K562 (cell line): ENCODE data around the gene EAF1. TPM values are rescaled to one million over a fixed set of nuclear protein-coding genes. Genes with fewer than 3 reads are reported as not detected.

Source experiments
- ATAC-seq: fragments of 200-7000 bp; cut with Tn5 transposase; 3 replicates; pipeline ENCODE4 v1.9.1; 2020; ENCODE audit warnings: moderate library complexity
- BruUV-seq: library from RNA; stranded (reverse); fragments of 400-500 nt; replicated peaks from 2 replicates; lab custom pipeline; 2021; lab: Mats Ljungman, UMichigan
- CTCF ChIA-PET: fragments of 300-600 bp; formaldehyde crosslinking; extraction: SDS; loops from one replicate; lab custom pipeline; 2021; ENCODE audit warnings: low intra/inter-chr PET ratio; lab: Yijun Ruan, JAX
- POLR2A ChIA-PET: fragments of 300-600, 350-650 bp; sonication (Branson Sonifier 250); formaldehyde crosslinking; extraction: SDS; loops from one replicate; lab custom pipeline; 2021; ENCODE audit warnings: antibody characterized with exemption, inconsistent platforms; lab: Yijun Ruan, JAX
- DNase-seq, 4 experiments: peaks; one replicate each; pipeline versions ENCODE4 v3.0.0 to v3.0.0-alpha.2; 2011 to 2018; ENCODE audit warnings: low spot score in 3 of 4, mixed read lengths in 3 of 4; ENCODE audit errors: extremely low read depth in 1 of 4
- FAIRE-seq: peaks from 2 replicates; lab custom pipeline; 2011; peaks lifted over from hg19 to GRCh38; lab: Jason Lieb, UNC
- H2AFZ ChIP-seq: 2 replicates; pipeline ENCODE4 v1.6.0; 2011; ENCODE audit warnings: low read depth, low read length, control low read depth, inconsistent platforms
- H3K27ac ChIP-seq: fragments of 200-600 bp; 3 replicates; pipeline ENCODE4 v1.8.0; 2011; ENCODE audit warnings: low read depth, mild to moderate bottlenecking, control low read depth, inconsistent platforms, low read length, moderate library complexity, mixed read lengths; ENCODE audit errors: extremely low read depth
- H3K27me3 ChIP-seq, 2 experiments: fragments of 300-600 bp in 1 of 2; 2 replicates in 1 of 2; 3 replicates in 1 of 2; pipeline versions ENCODE4 v1.6.0 to v1.8.0; 2011; ENCODE audit warnings: inconsistent platforms in 2 of 2, low read length in 2 of 2, mild to moderate bottlenecking in 1 of 2, mixed read lengths in 1 of 2, moderate library complexity in 1 of 2; ENCODE audit not compliant: control insufficient read depth in 2 of 2, insufficient read depth in 2 of 2
- H3K36me3 ChIP-seq: fragments of 300-600 bp; 3 replicates; pipeline ENCODE4 v1.8.0; 2011; ENCODE audit warnings: mild to moderate bottlenecking, low read length, inconsistent platforms; ENCODE audit not compliant: control insufficient read depth, insufficient read depth
- H3K4me1 ChIP-seq, 2 experiments: fragments of 200-600 bp in 1 of 2; replicated peaks in 1 of 2; 2 replicates in 1 of 2; 3 replicates in 1 of 2; pipeline versions ENCODE4 v1.5.1 to v1.8.0; 2011; ENCODE audit warnings: inconsistent platforms in 2 of 2, low read length in 2 of 2, mild to moderate bottlenecking in 1 of 2, mixed read lengths in 1 of 2, moderate library complexity in 1 of 2; ENCODE audit not compliant: control insufficient read depth in 2 of 2, insufficient read depth in 2 of 2
- H3K4me2 ChIP-seq: 2 replicates; pipeline ENCODE4 v1.6.1; 2011; ENCODE audit warnings: low read length, control low read depth, inconsistent platforms, mixed read lengths; ENCODE audit not compliant: insufficient read depth
- H3K4me3 ChIP-seq: fragments of 200-600 bp; sonication (generic), shearing (Covaris generic); 2 replicates; pipeline ENCODE4 v1.5.1; 2016; ENCODE audit warnings: control low read depth, inconsistent platforms
- H3K79me2 ChIP-seq: fragments of 200-600 bp; 3 replicates; pipeline ENCODE4 v1.8.0; 2011; ENCODE audit warnings: low read length, inconsistent platforms; ENCODE audit not compliant: control insufficient read depth, insufficient read depth
- H3K9ac ChIP-seq, 2 experiments: 2 replicates each; pipeline versions ENCODE4 v1.6.0 to v1.6.1; 2011; ENCODE audit warnings: low read depth in 2 of 2, low read length in 2 of 2, control low read depth in 1 of 2, inconsistent platforms in 1 of 2, mild to moderate bottlenecking in 1 of 2, mixed read lengths in 1 of 2; ENCODE audit not compliant: insufficient read depth in 1 of 2
- H3K9me1 ChIP-seq: one replicate; pipeline ENCODE4 v1.6.0; 2011; ENCODE audit warnings: inconsistent platforms, mild to moderate bottlenecking, low read length, moderate library complexity; ENCODE audit not compliant: control insufficient read depth, insufficient read depth
- H3K9me3 ChIP-seq: replicated peaks from 2 replicates; pipeline ENCODE4 v1.5.1; 2011; ENCODE audit warnings: low read depth, low read length, inconsistent platforms; ENCODE audit not compliant: control insufficient read depth, insufficient read depth
- H4K20me1 ChIP-seq: replicated peaks from 2 replicates; pipeline ENCODE4 v1.6.1; 2011; ENCODE audit warnings: low read length, inconsistent platforms, mixed read lengths; ENCODE audit not compliant: control insufficient read depth, insufficient read depth
- CBX5 ChIP-seq: IDR thresholded peaks from 2 replicates; pipeline ENCODE4 v1.6.1; 2014; ENCODE audit warnings: low read depth, borderline replicate concordance
- EP300 ChIP-seq: IDR thresholded peaks from 2 replicates; pipeline ENCODE4 v1.6.1; 2012; ENCODE audit warnings: low read length, improper control_type of control experiment
- NCOA6 ChIP-seq: fragments of 450-650 bp; IDR thresholded peaks from 2 replicates; pipeline ENCODE4 v1.6.1; 2017; ENCODE audit warnings: mild to moderate bottlenecking
- NKRF ChIP-seq: fragments of 450-650 bp; IDR thresholded peaks from 2 replicates; pipeline ENCODE4 v1.6.1; 2016; ENCODE audit warnings: borderline replicate concordance
- RAD21 ChIP-seq, 2 experiments: fragments of 250-450 bp in 1 of 2; fragments of 450-650 bp in 1 of 2; sonication (Bioruptor Pico) in 1 of 2; formaldehyde crosslinking in 1 of 2; IDR thresholded peaks in 1 of 2; conservative IDR thresholded peaks in 1 of 2; 2 replicates each; pipeline versions ENCODE4 v1.4.0 to v1.8.0; 2020 to 2022; ENCODE audit warnings: mild to moderate bottlenecking in 2 of 2, moderate library complexity in 1 of 2
- ZNF175 ChIP-seq: fragments of 200-800 bp; sonication (Bioruptor generic); IDR thresholded peaks from 2 replicates; pipeline ENCODE4 v1.6.1; 2016; ENCODE audit warnings: low read depth, mild to moderate bottlenecking, missing genetic modification characterization, missing compliant biosample characterization
- WGBS: fragments of 100-300 bp; shearing (Covaris generic); methylation state at CpG from one replicate; pipeline ENCODE4 v1.1.6; 2016; ENCODE audit warnings: low coverage, mixed read lengths; ENCODE audit not compliant: insufficient coverage; ENCODE audit errors: missing lambda C conversion rate; 5-methylcytosine and 5-hydroxymethylcytosine counted together
- in situ Hi-C: fragments of 300-500 bp; cut with MboI; formaldehyde crosslinking; loops from 4 replicates; pipeline ENCODE4 v1.15.0; 2018; ENCODE audit warnings: inconsistent platforms, mixed read lengths
- intact Hi-C: fragments of 100-400 bp; cut with micrococcal nuclease; formaldehyde crosslinking; loops from 2 replicates; pipeline ENCODE4 v1.14.2; 2022
- polyA plus RNA-seq, 8 experiments: library from polyadenylated mRNA; depleted of rRNA in 4 of 8; stranded (reverse) in 5 of 8; unstranded in 3 of 8; fragments of >200 nt; fragmentation: Nextera tagmentation in 2 of 8; fragmentation: Illumina TruSeq in 1 of 8; extraction: Ambion mirVana in 2 of 8; extraction: Trizol in 1 of 8; gene quantifications; 2 replicates each; pipeline versions ENCODE4 v1.2.1 to v1.2.3, GENCODE V29; 2011 to 2014; ENCODE audit warnings: inconsistent platforms in 1 of 8, missing spikeins in 1 of 8
- total RNA-seq, 7 experiments: library from RNA; depleted of rRNA in 6 of 7; stranded (reverse); fragments of >200 nt in 6 of 7; fragmentation: Illumina TruSeq in 2 of 7; extraction: Trizol in 2 of 7; gene quantifications; 2 replicates each; pipeline versions ENCODE4 v1.2.1 to v1.2.3, GENCODE V29; 2011 to 2021; ENCODE audit warnings: low replicate concordance in 1 of 7

Gene EAF1
- total and polyA plus RNA-seq, 9 of the 15 experiments (the other 6 are each of a cell fraction or from before 2014, with no cell fraction given) = 7.0 to 26.8 (median 20.4) TPM

GRCh38 chr3:15455756-15456155 is 28.4 kb downstream of the EAF1 start:
- TF ChIP-seq ZNF175 (CRISPR knock-in tag) (no peak), NCOA6 (no peak), CBX5 (no peak), EP300 (no peak), NKRF (no peak), RAD21 (CRISPR knock-in tag; conservative IDR thresholded peaks at IDR 0.05 in 1 of 2, IDR thresholded peaks at IDR 0.05 in 1 of 2) (no peak)
- POLR2A ChIA-PET = interaction anchor here (0.6 to 1.0 kb wide), 2 partner anchors 11 to 335 kb away, joined by 3 to 6 read pairs; no protein-coding TSS in a partner anchor

More at GRCh38 chr3:15455756-15456155, 28.4 kb downstream of the EAF1 start:
- intact Hi-C loops = no loop called here
- H3K4me1 ChIP-seq = 0 out of 5 replicates have a peak, but pooled peaks cover 0 to 3% of the 10 kb centered on the region in 2 experiments
- FAIRE-seq (no peak), DNase-seq (no peak), ATAC-seq (no peak)
- peaks cover 9 to 16% of the 10 kb centered on the region in 2 experiments; a peak in 3 of 5 replicates for H3K27me3 ChIP-seq
- in situ Hi-C loops = no loop called here
- H3K79me2 ChIP-seq = no peaks in the 10 kb centered on the region
- H3K9me1 ChIP-seq = no peaks in the 10 kb centered on the region
- no peaks in the 10 kb centered on the region for H3K9me3 ChIP-seq
- 20% methylated on average over 7 of the region's 7 CpGs for WGBS
- no peak overlapping the region for H3K27ac ChIP-seq
- no peak overlapping the region for H3K4me2 ChIP-seq
- BruUV-seq = no TSS peak
- H3K9ac ChIP-seq = peak overlapping the region in 1 of 2 experiments; percentile 57; a peak in 2 of 4 replicates
- CTCF ChIA-PET = no interaction called here
- no peaks in the 10 kb centered on the region for H4K20me1 ChIP-seq
- H3K4me3 ChIP-seq = no peak overlapping the region
- H2AFZ ChIP-seq = no peak overlapping the region
- H3K36me3 ChIP-seq = no peaks in the 10 kb centered on the region
